Measurements from ENCODE around the gene NPL.

The NPL gene

GRCh38 chr1:182762536-182762935 is 27.0 kb upstream of the NPL start:
- H3K79me2 ChIP-seq (ENCODE audit: insufficient read depth, low read length) = no peaks in the 10 kb centered on the region
- no peaks in the 10 kb centered on the region for H4K20me1 ChIP-seq (ENCODE audit: insufficient read depth, low read length, poor library complexity, severe bottlenecking)
- no peaks in the 10 kb centered on the region for H3K9me2 ChIP-seq (replicated peaks; ENCODE audit: low read depth, low read length)
- no peak overlapping the region for H3K4me2 ChIP-seq (ENCODE audit: low read depth, low read length, poor library complexity, severe bottlenecking)
- H3K9me3 ChIP-seq (ENCODE audit: insufficient read depth, low read depth, low read length) = no peaks in the 10 kb centered on the region; the same call in 1 of the 2 replicates
- no peaks in the 10 kb centered on the region for H3K36me3 ChIP-seq (ENCODE audit: insufficient read depth, low read length)
- no peak overlapping the region for H3K9ac ChIP-seq (ENCODE audit: low read depth, low read length, poor library complexity, severe bottlenecking)
- H3K27me3 ChIP-seq (ENCODE audit: insufficient read depth, low read length, poor library complexity, severe bottlenecking) = no peaks in the 10 kb centered on the region
- no peak for TF ChIP-seq EZH2phosphoT487 (IDR thresholded peaks at IDR 0.05; ENCODE audit: borderline replicate concordance)
- no peak for TF ChIP-seq CTCF (conservative IDR thresholded peaks at IDR 0.05; ENCODE audit: low read length)
- peaks cover 8% of the 10 kb centered on the region for H3K4me1 ChIP-seq (ENCODE audit: insufficient read depth, low read length, poor library complexity, severe bottlenecking)
- no peaks in the 10 kb centered on the region for H3F3A ChIP-seq (ENCODE audit: low read depth)
- no peak overlapping the region for H2AFZ ChIP-seq (ENCODE audit: low read length)
- no peak overlapping the region for H3K4me3 ChIP-seq (ENCODE audit: low read length, poor library complexity, severe bottlenecking)

GRCh38 chr1:182764029-182764727 is 25.4 kb upstream of the NPL start:
- H3K4me3 ChIP-seq (ENCODE audit: low read length, poor library complexity, severe bottlenecking) = no peak overlapping the region
- H3K9ac ChIP-seq (ENCODE audit: low read depth, low read length, poor library complexity, severe bottlenecking) = no peak overlapping the region
- no peaks in the 10 kb centered on the region for H3K9me2 ChIP-seq (replicated peaks; ENCODE audit: low read depth, low read length)
- no peak overlapping the region for H3K4me2 ChIP-seq (ENCODE audit: low read depth, low read length, poor library complexity, severe bottlenecking)
- peaks cover 8% of the 10 kb centered on the region for H3K4me1 ChIP-seq (ENCODE audit: insufficient read depth, low read length, poor library complexity, severe bottlenecking)
- no peaks in the 10 kb centered on the region for H3K27me3 ChIP-seq (ENCODE audit: insufficient read depth, low read length, poor library complexity, severe bottlenecking)
- TF ChIP-seq EZH2phosphoT487 (IDR thresholded peaks at IDR 0.05; ENCODE audit: borderline replicate concordance) (no peak), CTCF (conservative IDR thresholded peaks at IDR 0.05; ENCODE audit: low read length) (no peak)
- H3K79me2 ChIP-seq (ENCODE audit: insufficient read depth, low read length) = no peaks in the 10 kb centered on the region
- no peaks in the 10 kb centered on the region for H4K20me1 ChIP-seq (ENCODE audit: insufficient read depth, low read length, poor library complexity, severe bottlenecking)
- no peaks in the 10 kb centered on the region for H3K36me3 ChIP-seq (ENCODE audit: insufficient read depth, low read length)
- 0 out of 2 replicates have a peak overlapping the region, but pooled peaks have one; percentile 53 for H2AFZ ChIP-seq (ENCODE audit: low read length)
- H3K9me3 ChIP-seq (ENCODE audit: insufficient read depth, low read depth, low read length) = no peaks in the 10 kb centered on the region; the same call in 1 of the 2 replicates
- H3F3A ChIP-seq (ENCODE audit: low read depth) = no peaks in the 10 kb centered on the region

- no peak overlapping the region for H2AFZ ChIP-seq (ENCODE audit: low read length)
- TF ChIP-seq CTCF (conservative IDR thresholded peaks at IDR 0.05; ENCODE audit: low read length) = no peak
- no peak for TF ChIP-seq EZH2phosphoT487 (IDR thresholded peaks at IDR 0.05; ENCODE audit: borderline replicate concordance)
- no peak overlapping the region for H3K4me3 ChIP-seq (ENCODE audit: low read length, poor library complexity, severe bottlenecking)
- no peak overlapping the region for H3K4me2 ChIP-seq (ENCODE audit: low read depth, low read length, poor library complexity, severe bottlenecking)
- no peak overlapping the region for H3K9ac ChIP-seq (ENCODE audit: low read depth, low read length, poor library complexity, severe bottlenecking)
- no peaks in the 10 kb centered on the region for H3K79me2 ChIP-seq (ENCODE audit: insufficient read depth, low read length)
- H3K9me2 ChIP-seq (replicated peaks; ENCODE audit: low read depth, low read length) = no peaks in the 10 kb centered on the region
- H3K4me1 ChIP-seq (ENCODE audit: insufficient read depth, low read length, poor library complexity, severe bottlenecking) = peaks cover 8% of the 10 kb centered on the region
- no peaks in the 10 kb centered on the region for H3K27me3 ChIP-seq (ENCODE audit: insufficient read depth, low read length, poor library complexity, severe bottlenecking)
- H3F3A ChIP-seq (ENCODE audit: low read depth) = no peaks in the 10 kb centered on the region
- no peaks in the 10 kb centered on the region for H3K36me3 ChIP-seq (ENCODE audit: insufficient read depth, low read length)
- H4K20me1 ChIP-seq (ENCODE audit: insufficient read depth, low read length, poor library complexity, severe bottlenecking) = no peaks in the 10 kb centered on the region
- H3K9me3 ChIP-seq (ENCODE audit: insufficient read depth, low read depth, low read length) = no peaks in the 10 kb centered on the region; the same call in 1 of the 2 replicates
Measured at GRCh38 chr1:182765391-182765790, 24.2 kb upstream of the NPL start.
